Measurements from ENCODE around the gene FRYL. TPM values are rescaled to one million over a fixed set of nuclear protein-coding genes. Genes with fewer than 3 reads are reported as not detected.

The FRYL gene
- total and polyA plus RNA-seq, 2 of the 8 experiments (the other 6 are each of a cell fraction or from before 2014, with no cell fraction given): 8.0 to 36.5 TPM

DNA sequence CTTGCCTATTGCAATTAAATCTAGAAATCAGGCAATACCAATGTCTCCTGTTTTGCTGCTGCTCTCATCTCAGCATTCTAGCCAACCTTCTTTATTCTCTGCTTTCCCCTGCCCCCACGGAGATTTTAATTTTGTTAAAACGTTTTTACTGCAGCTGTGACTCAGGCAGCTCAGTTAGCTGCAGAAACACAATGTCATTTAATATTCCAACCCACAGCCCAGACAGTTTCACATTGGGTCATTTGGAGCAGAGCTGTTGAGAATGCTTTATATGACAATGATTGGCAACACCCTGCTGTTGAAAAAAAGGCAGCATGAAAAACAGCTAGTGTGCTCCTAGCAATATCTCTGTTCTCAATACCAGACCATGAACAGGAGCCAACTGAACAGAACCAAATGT lies 309.5 kb downstream of the FRYL start:
- no peak overlapping the region for H3K9ac ChIP-seq (replicated peaks in 1 of 4; ENCODE audit: extremely low read depth in 1 of 4, low read depth in 3 of 4, low read length in 3 of 4)
- ChIA-PET POLR2A (ENCODE audit: partially characterized antibody) (interaction anchor here (1.3 kb wide), 1 partner anchor 13 kb away, joined by 5 read pairs; the partner anchor contains the start of gene SLC10A4), CTCF (ENCODE audit: partially characterized antibody) (no interaction called here)
- FAIRE-seq (no peak), DNase-seq (ENCODE audit: low read depth in 1 of 2, low spot score in 2 of 2) (no peak)
- H2BK12ac ChIP-seq (ENCODE audit: low read depth, low read length): no peak overlapping the region
- TF ChIP-seq RNF2 (IDR thresholded peaks at IDR 0.05; ENCODE audit: borderline replicate concordance, low read depth, low read length, missing control alignments, poor library complexity, severe bottlenecking): no peak
- no peak for TF ChIP-seq JUN (IDR thresholded peaks at IDR 0.05; ENCODE audit: low read depth, low read length)
- no peaks in the 10 kb centered on the region for H3K23me2 ChIP-seq (ENCODE audit: low read depth, low read length)
- no peak overlapping the region for H2AK5ac ChIP-seq (ENCODE audit: low read depth, low read length)
- no peak overlapping the region for H2BK5ac ChIP-seq (ENCODE audit: low read depth, low read length)
- H3K36me3 ChIP-seq (ENCODE audit: control insufficient read depth in 2 of 4, insufficient read depth in 4 of 4, low read length in 3 of 4): no peaks in the 10 kb centered on the region
- H2BK15ac ChIP-seq (ENCODE audit: low read length): no peak overlapping the region
- H3K4me3 ChIP-seq (ENCODE audit: extremely low read depth in 1 of 4, insufficient read depth in 2 of 4, low read depth in 3 of 4, low read length in 4 of 4): no peak overlapping the region
- no peak overlapping the region for H3K18ac ChIP-seq (ENCODE audit: extremely low read depth, low read length)
- peaks cover 0 to 2% (median 0%) of the 10 kb centered on the region in 4 experiments; a peak in 1 of 7 replicates for H3K4me1 ChIP-seq (replicated peaks in 1 of 4; ENCODE audit: control insufficient read depth in 3 of 4, insufficient read depth in 4 of 4, low read length in 3 of 4)
- no peaks in the 10 kb centered on the region for H4K20me1 ChIP-seq (replicated peaks in 1 of 2; ENCODE audit: control insufficient read depth in 1 of 2, insufficient read depth in 2 of 2, low read length in 2 of 2)
- H3K27me3 ChIP-seq (replicated peaks in 1 of 4; ENCODE audit: control insufficient read depth in 3 of 4, extremely low read depth in 1 of 4, insufficient read depth in 3 of 4, low read length in 3 of 4): no peaks in the 10 kb centered on the region
- no peaks in the 10 kb centered on the region for H3K79me1 ChIP-seq (ENCODE audit: low read depth, low read length)
- WGBS, 2 experiments (ENCODE audit: extremely low coverage in 1 of 2, insufficient coverage in 1 of 2, insufficient read length in 1 of 2, insufficient replicate concordance in 2 of 2, low coverage in 1 of 2, low lambda C conversion rate in 2 of 2, missing lambda C conversion rate in 1 of 2): 38% methylated on average over 2 of the region's 2 CpGs; no CpG with 5 or more reads in 1 of the 2 experiments
- no peak overlapping the region for H4K91ac ChIP-seq (replicated peaks; ENCODE audit: insufficient read length, low read length)
- H3K56ac ChIP-seq (replicated peaks; ENCODE audit: insufficient read length, low read depth, low read length): no peak overlapping the region
- H3K14ac ChIP-seq (ENCODE audit: insufficient read length): no peak overlapping the region
- H3K4ac ChIP-seq (replicated peaks; ENCODE audit: insufficient read length, low read depth, low read length): no peak overlapping the region
- no peak overlapping the region for H3K27ac ChIP-seq (ENCODE audit: low read depth, low read length)
- no peak overlapping the region for H3K4me2 ChIP-seq (ENCODE audit: insufficient read depth in 1 of 2, low read depth in 2 of 2, low read length in 2 of 2)
- no peak overlapping the region for H4K5ac ChIP-seq (ENCODE audit: insufficient read length, low read depth, low read length)
- H3K9me3 ChIP-seq (ENCODE audit: insufficient read depth in 2 of 2, low read depth in 1 of 2, low read length in 1 of 2): no peaks in the 10 kb centered on the region
- no peak overlapping the region for H2BK120ac ChIP-seq (replicated peaks; ENCODE audit: low read depth, low read length)
- no peak overlapping the region for H4K8ac ChIP-seq (ENCODE audit: extremely low read depth, insufficient read depth, low read length)
- no peak overlapping the region for H2BK20ac ChIP-seq (ENCODE audit: low read length)
- 0 out of 2 replicates have a peak overlapping the region, but pooled peaks have one; percentile 8 for H2AFZ ChIP-seq (ENCODE audit: low read length)
- H3K79me2 ChIP-seq (ENCODE audit: control insufficient read depth in 1 of 2, insufficient read depth in 2 of 2, low read length in 2 of 2): no peaks in the 10 kb centered on the region
- no peak overlapping the region for H3K23ac ChIP-seq (ENCODE audit: insufficient read length)

Measured in H1 (cell line).